C4-2B (cell line): ENCODE results near the gene DUOX1.

Source experiments
- CTCF ChIP-seq: fragments of 450-650 bp; conservative IDR thresholded peaks from 2 replicates; pipeline ENCODE4 v1.5.1; 2017; ENCODE audit warnings: mild to moderate bottlenecking
- ZFX ChIP-seq: fragments of 450-650 bp; IDR thresholded peaks from 2 replicates; pipeline ENCODE4 v1.6.1; 2017

DNA sequence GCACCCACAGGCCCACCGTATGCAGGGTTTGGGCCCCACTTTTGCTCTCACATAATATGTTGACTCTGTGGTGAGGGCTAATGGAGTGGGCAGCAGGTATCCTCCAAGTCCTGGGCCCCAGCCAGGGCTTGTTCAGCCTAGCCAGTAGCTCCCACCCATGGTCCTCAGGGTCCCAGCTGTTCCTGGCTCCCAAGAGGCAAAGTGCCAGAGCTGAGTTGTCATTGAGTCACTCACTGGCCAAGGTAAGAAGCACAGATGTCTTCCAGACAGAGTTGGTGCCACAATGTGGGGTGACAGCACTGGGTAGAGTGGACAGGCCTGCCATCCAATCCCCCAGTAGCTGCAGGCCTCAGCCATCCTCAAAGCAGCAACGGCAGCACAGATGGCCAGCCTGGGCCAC is 53.7 kb downstream of the DUOX1 start:
- TF ChIP-seq CTCF (no peak), ZFX (no peak)
